CD4-positive, alpha-beta T cell treated with Interleukin-12 subunit alpha and Interleukin-12 subunit beta, for 1 hour (primary cell): ENCODE results near the gene TET1.
"Not testable (repeated sequence)": the region's sequence is repeated elsewhere in the genome, so short reads cannot be mapped to it uniquely, and the experiment has no call there.

Experiments
- DNase-seq: peaks from one replicate; pipeline ENCODE4 v3.0.0-alpha.2; 2020

TET1 gene

DNA sequence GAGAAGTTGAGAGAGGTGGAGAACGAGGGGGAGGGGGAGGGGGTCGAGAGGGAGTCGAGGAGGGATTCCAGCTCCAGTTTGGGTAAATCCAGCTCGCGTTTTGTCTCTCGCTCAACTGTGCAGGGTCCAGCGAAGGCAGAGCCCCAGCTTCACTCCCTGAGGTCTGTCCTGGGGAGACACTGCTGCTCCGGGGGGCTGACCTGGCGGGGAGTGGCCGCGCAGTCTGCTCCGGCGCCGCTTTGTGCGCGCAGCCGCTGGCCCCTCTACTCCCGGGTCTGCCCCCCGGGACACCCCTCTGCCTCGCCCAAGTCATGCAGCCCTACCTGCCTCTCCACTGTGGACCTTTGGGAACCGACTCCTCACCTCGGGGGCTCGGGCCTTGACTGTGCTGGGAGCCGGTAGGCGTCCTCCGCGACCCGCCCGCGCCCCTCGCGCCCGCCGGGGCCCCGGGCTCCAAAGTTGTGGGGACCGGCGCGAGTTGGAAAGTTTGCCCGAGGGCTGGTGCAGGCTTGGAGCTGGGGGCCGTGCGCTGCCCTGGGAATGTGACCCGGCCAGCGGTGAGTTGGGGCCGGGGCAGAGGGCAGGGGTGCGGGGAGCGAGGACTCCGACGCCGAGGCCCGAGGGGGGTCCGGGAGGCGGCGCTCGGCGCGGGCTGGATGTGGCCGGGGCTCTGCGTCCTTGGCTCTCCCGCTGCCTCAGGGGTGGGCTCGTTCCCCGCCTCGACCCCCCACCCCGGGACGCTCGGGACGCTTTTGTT, at the start of gene TET1:
TET1 (plus strand) TSS at position 152 of the 757 bp plus-strand sequence. CDS start 12,002 bp downstream, outside the sequence.
- DNase-seq, result peak; percentile 12

DNA sequence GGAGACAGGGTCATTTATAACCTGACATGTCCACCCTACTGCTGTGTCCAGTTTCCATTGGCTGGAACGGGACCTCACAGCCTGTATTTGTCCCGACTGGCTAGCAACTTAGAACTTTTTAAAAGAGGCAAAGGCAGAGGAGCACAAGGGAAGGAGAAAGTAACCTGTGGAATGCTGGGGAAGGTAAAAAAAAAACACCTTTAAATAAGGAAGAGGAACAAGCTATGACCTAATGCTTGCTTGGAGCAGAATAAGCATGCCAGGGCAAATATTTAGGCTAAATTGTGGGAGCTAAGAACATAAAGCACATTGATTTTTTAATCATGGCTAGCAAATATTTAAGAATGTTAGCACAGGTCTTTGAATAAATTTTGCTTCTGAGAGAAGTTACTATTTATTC, 43.9 kb upstream of the TET1 start:
- DNase-seq, result not testable (repeated sequence)

DNA sequence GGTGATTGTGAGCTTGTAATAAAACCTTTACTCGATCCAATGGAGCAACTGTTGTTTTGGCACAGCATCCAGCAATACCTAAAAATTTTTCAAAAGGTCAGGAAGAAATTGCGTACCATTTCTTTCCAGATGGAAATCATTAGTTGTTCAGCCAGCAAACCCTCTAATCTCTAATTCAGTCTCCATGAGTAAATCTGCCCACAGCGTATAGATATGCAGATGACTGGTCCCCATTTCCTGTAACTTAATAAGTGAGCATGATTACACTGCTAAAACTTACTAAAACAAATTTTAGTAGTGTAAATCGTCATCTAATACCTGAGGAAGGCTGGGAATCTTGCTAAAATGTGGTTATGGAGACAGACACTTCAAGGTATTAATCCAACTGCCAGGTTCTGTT, 43.4 kb upstream of the TET1 start:
- DNase-seq, result no peak

DNA sequence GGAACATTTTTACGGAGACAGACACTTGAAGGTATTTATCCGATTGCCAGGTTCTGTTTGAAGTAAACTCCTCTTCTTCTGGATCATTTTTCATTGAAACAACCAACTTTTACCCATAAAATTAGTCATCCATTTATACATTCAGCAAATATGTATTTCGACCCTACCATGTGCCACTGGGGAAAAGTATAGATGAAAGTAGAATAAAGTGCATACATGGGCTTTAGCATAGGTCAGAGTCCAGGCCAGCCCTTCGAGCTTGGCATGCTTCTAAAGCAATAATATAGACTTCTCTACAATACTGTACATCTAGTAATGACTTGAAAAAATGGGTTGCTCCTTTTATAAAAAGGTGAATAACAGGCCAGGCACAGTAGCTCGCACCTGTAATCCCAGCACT, 42.9 kb upstream of the TET1 start:
- DNase-seq, result no peak

DNA sequence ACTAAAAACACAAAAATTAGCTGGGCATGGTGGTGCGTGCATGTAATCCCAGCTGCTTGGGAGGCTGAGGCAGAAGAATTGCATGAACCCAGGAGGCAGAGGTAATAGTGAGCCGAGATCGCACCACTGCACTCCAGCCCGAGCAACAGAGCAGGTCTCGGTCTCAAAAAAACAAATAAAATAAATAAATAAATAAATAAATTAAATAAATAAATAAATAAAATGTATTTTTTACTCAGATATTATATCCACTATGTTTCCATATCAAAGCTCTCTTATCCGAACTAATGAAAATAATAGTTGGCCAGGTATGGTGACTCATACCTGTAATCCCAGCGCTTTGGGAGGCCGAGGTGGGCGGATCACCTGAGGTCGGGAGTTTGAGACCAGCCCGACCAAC, 41.5 kb upstream of the TET1 start:
- DNase-seq, result not testable (repeated sequence)

DNA sequence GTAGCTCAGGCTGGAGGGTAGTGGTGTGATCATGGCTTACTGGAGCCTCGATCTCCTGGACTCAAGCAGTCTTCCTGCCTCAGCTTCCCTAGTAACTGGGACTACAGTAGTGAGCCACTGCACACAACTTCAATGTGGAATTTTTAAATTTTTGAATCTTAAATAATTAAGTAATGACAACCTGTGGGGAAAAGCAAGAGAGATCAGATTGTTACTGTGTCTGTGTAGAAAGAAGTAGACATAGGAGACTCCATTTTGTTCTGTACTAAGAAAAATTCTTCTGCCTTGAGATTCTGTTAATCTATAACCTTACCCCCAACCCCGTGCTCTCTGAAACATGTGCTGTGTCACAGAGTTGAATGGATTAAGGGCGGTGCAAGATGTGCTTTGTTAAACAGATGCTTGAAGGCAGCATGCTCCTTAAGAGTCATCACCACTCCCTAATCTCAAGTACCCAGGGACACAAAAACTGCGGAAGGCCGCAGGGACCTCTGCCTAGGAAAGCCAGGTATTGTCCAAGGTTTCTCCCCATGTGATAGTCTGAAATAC, 34.6 kb upstream of the TET1 start:
- not testable (repeated sequence) for DNase-seq

DNA sequence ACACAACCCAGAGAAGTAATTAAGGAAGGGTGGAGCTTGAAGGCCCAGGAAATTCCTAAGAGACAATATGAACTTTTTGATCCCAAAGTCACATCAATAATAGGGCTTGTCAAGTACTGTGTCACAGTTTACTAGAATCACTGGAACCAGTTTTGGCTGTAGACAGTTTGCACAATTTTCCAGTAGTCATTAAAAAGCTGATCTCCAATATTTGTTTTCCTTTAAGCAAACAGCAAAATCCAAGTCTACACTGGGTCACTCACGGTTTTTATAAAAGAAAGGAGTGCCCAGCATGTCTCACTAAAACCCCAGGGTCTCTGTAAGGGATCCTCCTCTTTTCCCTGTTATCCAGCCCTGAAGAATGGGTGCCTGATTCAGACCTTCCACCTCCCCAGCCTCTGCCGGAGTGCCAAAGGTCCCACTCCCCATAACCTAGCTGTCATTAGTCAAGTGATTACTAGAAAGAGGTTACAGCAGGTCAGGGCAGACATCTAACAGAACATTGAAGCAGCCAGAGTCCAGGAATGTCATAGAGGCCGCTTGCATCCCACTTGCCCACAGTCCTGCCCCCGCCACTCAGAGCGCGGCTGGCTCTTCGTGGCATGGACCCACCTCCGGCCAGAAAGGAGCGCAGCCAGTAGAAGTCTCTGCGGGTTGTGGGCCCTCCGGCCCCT, 33.4 kb upstream of the TET1 start:
- no peak for DNase-seq

DNA sequence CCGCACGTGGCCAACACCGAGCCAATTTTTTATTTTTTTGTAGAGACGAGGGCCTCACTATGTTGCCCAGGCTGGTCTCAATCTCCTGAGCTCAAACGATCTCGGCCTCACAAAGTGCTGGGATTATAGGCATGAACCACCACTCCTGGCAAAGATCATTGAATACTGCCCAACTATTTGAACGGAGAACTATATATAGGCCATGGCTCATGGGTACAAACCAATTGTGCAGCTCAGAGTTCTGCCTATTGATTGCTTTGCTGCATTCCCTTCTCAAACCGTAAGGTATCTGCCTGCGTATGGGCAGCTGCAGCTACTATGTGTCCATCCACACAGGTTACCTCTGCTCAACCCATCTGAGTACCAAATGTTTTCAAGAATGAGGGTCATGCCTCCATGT, 23.2 kb upstream of the TET1 start:
- DNase-seq, result no peak

DNA sequence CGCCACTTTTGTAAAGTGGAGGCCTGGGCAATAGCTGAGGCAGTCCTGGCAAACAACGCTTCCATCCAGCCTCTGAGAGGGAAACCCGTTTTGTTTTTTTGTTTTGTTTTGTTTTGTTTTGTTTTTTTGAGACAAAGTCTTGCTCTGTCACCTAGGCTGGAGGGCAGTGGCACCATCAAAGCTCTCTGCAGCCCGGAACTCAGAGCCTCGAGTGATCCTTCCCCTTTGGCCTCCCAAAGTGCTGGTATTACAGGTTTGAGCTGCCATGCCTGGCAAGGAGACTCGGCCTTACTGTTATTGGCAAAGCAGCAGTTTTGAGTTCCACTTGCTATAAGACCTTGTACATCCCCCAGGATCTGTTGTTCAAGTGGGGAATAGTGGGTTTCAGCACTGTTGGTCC, 22.3 kb upstream of the TET1 start:
- DNase-seq, result no peak

DNA sequence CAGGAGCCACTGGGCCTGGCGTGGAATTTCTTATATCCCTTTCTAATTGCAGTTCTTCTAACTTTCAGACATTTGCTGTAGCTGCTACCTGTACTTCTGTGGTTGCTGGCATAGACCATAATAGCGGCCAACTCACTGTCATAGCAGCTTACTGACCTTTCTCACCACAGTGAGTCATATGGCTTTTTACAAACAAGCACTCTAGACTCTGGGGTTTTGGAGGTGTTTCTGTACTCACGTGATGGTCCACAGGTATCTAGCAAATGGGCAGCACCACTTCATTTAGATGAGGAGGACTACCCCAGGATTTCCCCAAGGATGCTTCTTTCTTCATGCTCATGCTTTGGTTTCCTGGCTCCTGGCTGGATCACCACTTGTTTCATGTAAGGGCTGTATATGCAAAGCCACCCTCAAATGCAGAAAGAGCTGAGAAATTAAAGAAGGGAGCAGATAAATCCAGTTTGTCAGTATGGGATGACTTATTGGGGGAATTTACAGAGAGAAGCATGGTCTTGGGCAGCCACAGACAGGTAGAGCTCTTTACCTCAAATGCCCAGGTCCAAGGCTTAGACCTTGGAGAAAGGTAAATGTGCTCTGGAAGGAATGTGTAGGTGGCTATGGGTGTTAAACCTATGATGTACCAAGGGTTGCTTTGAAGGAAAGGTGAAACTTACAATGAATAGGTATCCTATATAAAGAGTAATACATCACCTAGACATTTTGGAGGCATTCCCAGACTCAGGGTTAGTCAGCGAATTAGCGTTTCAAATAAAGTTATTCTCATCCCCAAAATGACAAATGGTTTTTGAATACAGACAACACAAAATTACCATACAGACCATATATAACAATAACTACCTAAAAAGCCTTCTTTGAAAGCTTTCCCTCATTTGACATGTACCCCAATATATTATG, 16.9 kb upstream of the TET1 start:
- no peak for DNase-seq

DNA sequence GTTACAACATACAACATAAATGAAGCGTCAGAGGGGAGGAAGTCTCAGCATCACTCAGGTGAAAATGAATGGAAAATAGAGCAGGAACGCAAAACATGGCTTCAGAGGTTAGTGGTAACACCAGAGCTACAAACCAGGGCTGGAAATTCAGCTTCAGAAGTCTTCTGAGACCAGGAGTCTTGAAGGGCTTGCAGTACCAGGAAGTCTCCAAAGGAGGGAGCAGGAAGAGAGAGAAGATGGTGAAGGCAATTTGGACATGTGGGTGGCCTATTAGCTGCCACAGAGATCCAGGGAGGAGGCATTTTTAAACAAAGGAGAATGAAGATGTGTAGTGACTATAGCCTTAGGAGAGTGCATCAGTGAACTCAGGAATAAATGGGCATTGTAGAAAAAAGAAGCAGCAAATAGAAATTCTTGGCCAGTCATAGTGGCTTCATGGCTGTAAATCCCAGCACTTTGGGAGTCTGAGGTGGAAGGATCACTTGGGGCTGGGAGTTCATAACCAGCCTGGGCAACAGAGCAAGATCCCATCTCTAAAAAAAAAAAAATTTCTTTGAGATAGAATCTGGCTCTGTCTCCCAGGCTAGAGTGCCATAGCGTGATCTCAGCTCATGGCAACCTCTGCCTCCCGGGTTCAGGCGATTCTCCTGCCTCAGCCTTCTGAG, 9.3 kb upstream of the TET1 start:
- peak; percentile 60 for DNase-seq

DNA sequence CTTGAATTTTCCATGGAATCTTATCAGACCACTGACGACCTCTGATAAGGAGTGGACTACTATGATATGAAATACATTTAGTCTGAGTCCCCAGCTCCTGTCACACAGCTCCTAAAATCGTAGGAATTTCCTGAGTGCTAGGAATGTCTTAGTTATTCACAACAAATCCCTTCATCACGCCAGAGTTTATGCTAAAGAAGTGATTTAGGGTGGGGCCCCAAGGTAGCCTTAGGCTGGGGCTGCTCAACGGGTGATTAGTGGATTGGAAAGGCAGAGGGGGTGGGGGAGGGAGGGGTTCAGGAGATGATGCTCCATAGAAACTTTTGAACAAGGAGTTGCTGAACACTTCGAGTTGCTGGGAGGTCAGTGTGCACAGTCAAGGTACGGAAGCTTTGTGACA, 7.0 kb upstream of the TET1 start:
- DNase-seq, result no peak

DNA sequence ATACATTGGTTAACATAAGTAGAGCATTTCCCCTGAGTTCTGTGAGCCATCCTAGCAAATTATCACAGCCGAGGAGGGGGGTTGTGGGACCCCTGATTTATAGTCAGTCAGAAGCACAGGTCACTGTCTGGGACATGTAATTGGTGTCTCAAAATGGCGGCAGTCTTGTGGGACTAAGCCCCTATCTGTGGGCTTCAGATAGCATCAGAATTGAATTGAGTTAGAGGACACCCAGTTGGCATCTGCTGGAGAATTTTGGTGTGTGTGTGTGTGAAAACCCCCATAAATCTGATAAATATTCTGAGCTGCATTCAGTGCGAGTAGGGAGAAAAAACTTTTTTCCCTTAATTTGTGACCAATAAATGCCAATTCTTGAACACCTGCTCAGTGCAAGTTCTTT, 6.5 kb upstream of the TET1 start:
- DNase-seq, result no peak

DNA sequence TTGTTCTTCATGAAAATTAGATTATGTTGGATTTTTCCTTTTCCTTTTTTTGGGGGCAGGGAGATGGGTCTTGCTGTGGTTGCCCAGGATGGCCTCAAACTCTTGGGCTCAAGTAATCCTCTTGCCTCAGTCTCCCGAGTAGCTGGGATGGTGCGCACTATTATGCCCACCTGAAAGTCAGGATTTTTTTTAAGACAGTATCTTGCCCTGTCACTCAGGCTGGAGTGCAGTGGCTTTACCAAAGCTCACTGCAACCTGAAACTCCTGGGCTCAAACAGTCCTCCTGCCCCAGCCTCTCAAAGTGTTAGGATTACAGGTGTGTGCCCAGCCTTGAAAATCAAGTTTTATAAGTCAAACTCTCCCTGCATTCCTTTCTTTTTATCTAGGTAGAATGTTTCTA, 1.7 kb upstream of the TET1 start:
- DNase-seq, result no peak

DNA sequence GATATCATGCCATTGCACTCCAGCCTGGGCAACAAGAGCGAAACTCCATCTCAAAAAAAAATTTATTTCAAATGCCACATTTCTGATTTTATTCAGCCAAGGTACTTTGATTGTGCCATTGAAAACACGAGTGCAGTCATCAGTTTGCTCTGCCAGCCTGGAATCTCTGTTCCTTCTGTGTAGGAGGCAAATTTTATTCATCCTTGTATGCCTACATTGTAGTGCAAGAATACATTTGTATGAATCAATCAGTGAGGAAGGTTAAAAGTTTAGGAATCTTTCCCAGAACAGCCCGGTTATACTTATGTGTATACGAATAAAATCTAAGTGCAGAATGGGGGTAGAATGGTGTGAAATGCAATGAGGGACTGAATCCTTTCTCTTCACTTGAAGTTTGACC, 886 bp upstream of the TET1 start:
- no peak for DNase-seq

DNA sequence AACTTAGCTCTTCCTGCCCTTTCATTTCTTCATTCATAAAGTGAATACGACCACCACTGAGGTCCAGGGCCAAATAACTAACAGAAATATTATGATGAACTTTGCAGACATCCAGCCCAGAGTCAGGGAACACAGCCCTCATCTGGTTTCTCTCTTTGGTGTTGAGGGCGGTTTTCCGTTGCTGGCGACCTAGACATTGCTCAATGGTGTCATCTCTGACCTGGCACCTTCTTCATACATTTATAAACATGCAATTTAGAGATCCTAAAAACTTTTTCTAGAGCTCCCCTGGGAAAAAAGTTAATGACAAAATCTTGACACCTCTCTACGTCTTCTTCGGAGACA, 324 bp upstream of the TET1 start:
- peak; percentile 9 for DNase-seq

DNA sequence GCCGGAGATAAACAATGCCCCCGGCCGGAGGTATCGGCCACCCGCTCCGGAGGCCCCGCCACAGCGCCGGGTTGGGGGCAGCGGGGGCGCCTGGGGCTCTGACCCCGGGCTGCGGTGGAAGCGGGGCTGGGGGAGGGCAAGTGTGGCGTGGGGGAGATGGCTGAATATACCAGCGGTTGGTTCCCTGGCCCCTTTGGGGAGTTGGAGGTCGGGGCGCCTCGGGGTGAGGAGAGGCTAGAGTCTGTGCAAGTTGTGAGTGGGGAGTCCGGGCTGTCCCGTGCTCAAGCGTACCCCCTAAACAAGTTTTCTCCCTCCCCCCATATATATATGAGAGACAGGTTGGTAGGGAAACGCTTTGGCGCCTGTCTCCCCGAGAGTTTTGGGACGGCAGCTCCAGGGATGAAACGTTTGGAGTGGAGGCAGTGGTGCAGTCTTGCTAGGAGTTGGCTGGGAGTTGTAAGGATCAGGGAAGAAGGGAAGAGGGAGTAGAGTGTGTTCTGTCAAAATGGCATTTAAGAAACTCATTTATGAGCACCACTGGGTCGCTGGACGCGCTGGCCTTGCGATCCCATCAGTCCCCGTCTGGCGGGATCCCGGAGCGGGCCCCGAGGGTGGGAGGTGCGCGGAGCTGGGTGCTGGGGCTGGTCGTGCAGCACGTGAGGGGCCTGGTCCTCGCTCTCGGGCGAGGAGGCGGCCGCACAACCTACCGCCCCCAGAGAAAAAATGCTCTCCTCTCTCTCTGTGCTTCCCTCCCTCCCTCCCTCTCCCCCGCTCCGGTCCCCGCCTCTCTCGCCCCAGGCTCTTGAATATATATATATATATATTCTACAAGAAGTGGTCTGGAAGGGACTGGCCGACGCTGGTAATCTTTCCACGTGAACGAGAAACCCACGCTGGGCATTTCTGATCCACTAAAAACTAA, 1.1 kb downstream of the TET1 start:
- no peak for DNase-seq

DNA sequence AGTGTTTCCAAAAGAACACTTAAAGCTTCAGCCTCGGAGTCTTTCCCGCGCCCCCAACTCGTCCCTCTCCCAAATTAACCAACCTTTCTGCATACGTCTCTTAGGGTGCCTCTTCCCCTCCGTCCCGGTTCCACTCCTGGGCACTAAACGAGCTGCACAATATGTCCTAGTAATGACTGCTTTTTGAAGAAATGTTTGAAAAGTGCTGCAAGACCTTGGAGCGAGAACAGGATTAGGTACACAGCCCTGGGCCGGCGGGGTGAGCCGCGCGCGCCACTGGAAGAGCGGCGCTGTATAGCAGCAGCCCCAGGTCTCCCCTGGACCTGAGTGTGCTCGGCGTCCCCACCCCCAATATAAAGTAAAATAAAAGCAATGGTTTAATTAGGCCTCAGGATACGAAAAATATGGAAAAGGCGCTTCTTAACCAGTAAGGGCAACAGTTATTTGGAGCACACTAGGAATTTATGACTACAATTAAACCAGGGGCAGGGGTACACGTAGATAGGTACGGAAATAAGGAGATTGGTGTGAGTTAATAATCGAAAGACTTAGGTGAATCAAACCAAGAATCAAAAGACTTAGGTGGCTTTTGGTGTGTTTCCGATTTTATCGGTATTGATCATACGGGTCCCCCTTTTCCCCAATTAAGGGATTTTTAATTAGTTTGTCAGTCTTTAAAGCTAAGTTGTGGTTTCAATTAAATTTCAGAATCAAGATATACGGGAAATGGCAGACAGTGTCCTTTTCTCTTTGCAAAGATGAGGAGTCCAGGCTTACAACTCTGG, 1.9 kb downstream of the TET1 start:
- DNase-seq, result no peak

DNA sequence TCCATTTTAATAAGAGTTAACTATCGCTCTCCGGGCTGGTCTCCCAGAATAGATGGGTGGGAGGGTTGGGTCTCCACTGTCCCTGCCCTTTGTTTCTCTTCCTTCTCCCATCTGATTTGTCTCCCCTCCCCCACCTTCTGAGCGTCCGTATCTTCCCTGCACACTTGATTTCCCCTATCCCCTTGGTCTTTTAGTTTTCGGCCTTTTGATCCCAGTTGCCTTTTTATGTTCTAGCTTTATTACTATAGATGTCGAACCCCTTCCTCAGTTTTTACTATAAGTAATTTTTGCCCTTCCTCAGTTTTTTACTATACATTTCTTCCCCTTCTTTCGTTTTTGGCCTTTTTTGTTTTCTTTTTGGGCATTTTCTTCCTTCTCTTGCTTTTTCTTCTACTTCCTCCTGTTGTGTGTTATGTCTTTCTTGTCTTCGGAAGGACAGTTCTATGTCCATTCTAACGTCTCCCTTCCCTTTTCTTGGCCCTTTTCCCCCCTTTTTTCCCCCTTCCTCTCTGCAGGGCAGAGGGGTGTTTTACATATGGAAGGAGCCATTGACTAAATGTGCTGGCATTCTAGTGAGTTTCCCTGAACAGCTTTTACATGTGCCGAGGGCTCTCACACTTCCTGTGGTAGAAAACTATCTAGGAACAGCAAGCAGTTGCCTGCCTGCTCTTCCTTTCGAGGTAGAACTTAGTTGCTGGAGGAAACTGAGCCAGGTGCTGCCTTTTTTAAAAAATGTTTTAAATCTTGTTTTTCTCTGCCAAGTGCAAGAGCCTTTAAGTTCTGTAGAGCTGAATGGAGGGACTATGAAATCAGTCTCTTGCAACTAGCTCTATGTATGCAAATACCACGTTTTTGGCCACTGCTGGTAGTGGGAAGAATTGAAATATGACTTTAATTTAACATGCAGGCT, 2.8 kb downstream of the TET1 start:
- no peak for DNase-seq

DNA sequence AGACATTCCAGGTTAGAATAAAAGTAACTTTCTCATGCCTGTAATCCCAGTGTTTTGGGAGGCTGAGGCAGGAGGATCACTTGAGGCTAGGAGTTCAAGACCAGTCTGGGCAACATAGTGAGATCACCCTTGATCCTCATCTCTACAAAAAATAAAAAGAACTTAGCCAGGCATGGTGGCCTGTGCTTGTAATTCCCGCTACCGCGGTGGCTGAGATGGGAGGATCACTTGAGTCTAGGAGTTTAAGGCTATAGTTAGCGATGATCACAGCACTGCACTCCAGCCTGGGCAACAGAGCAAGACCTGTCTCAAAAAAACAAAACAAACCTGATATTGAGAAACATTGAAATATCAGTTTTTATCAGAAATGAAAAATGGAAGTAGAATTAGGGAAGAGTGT, 4.6 kb downstream of the TET1 start:
- DNase-seq, result no peak
